Neural cell (in vitro differentiated cells): Measurements from ENCODE around the gene NPTN. TPM values are rescaled to one million over a fixed set of nuclear protein-coding genes. Genes with fewer than 3 reads are reported as not detected.

Experiments
- H2AFZ ChIP-seq: fragments of 200-600, 300-800 bp; sonication (generic), shearing (Covaris generic); 2 replicates; pipeline ENCODE4 v1.6.0; 2014; ENCODE audit warnings: low read depth, mild to moderate bottlenecking, antibody characterized with exemption, low read length, moderate library complexity
- H3F3A ChIP-seq: fragments of 200-600 bp; shearing (Covaris generic); 2 replicates; pipeline ENCODE4 v1.6.1; 2016; ENCODE audit warnings: mild to moderate bottlenecking, moderate library complexity, mixed read lengths, antibody characterized with exemption, low read length; ENCODE audit not compliant: insufficient read depth, poor library complexity, severe bottlenecking
- H3K27ac ChIP-seq: fragments of 200-600, 300-800 bp; sonication (generic), shearing (Covaris generic); 2 replicates; pipeline ENCODE4 v1.5.1; 2014; ENCODE audit warnings: mild to moderate bottlenecking, low read length, moderate library complexity
- H3K27me3 ChIP-seq: fragments of 300-800, 200-600 bp; sonication (generic), shearing (Covaris generic); 2 replicates; pipeline ENCODE4 v1.6.0; 2014; ENCODE audit warnings: mild to moderate bottlenecking, low read depth, low read length, moderate library complexity; ENCODE audit not compliant: insufficient read depth
- H3K36me3 ChIP-seq: fragments of 300-800, 200-600 bp; sonication (generic), shearing (Covaris generic); 2 replicates; pipeline ENCODE4 v1.5.1; 2014; ENCODE audit warnings: mild to moderate bottlenecking, antibody characterized with exemption, low read length, moderate library complexity; ENCODE audit not compliant: insufficient read depth
- H3K4me2 ChIP-seq: fragments of 300-800, 200-600 bp; sonication (generic), shearing (Covaris generic); 2 replicates; pipeline ENCODE4 v1.6.0; 2014; ENCODE audit warnings: mild to moderate bottlenecking, low read length
- H3K4me3 ChIP-seq: fragments of 300-800, 200-600 bp; sonication (generic), shearing (Covaris generic); 2 replicates; pipeline ENCODE4 v1.5.1; 2014; ENCODE audit warnings: mild to moderate bottlenecking, low read length, moderate library complexity
- H3K79me2 ChIP-seq: fragments of 200-600 bp; shearing (Covaris generic); replicated peaks from 2 replicates; pipeline ENCODE4 v1.6.0; 2014; ENCODE audit warnings: mild to moderate bottlenecking, low read length, moderate library complexity; ENCODE audit not compliant: insufficient read depth
- H3K9ac ChIP-seq: fragments of 300-800, 200-600 bp; sonication (generic), shearing (Covaris generic); 2 replicates; pipeline ENCODE4 v1.6.1; 2016; ENCODE audit warnings: mild to moderate bottlenecking, low read length, mixed read lengths
- H3K9me2 ChIP-seq: fragments of 200-600 bp; shearing (Covaris generic); 2 replicates; pipeline ENCODE4 v1.6.1; 2016; ENCODE audit warnings: mild to moderate bottlenecking, low read length, mixed read lengths; ENCODE audit not compliant: insufficient read depth
- H3K9me3 ChIP-seq: fragments of 200-600, 300-800 bp; sonication (generic), shearing (Covaris generic); 2 replicates; pipeline ENCODE4 v1.6.1; 2016; ENCODE audit warnings: mild to moderate bottlenecking, mixed run types, low read length, moderate library complexity, mixed read lengths
- H4K20me1 ChIP-seq: fragments of 200-600 bp; shearing (Covaris generic); 2 replicates; pipeline ENCODE4 v1.6.1; 2016; ENCODE audit warnings: mild to moderate bottlenecking, mixed run types; ENCODE audit not compliant: insufficient read depth
- EP300 ChIP-seq: fragments of 450-650 bp; conservative IDR thresholded peaks from 2 replicates; pipeline ENCODE4 v1.6.1; 2014; ENCODE audit warnings: antibody characterized with exemption, mild to moderate bottlenecking, moderate library complexity; ENCODE audit not compliant: poor library complexity, severe bottlenecking
- EZH2 ChIP-seq: fragments of 200-600, 300-800 bp; shearing (Covaris generic), sonication (generic); IDR thresholded peaks from 2 replicates; pipeline ENCODE4 v1.6.1; 2014; ENCODE audit warnings: antibody characterized with exemption, low read length, borderline replicate concordance, mild to moderate bottlenecking; ENCODE audit not compliant: insufficient read depth, poor library complexity, severe bottlenecking
- MXI1 ChIP-seq: fragments of 450-650 bp; conservative IDR thresholded peaks from 2 replicates; pipeline ENCODE4 v1.6.1; 2014; ENCODE audit warnings: antibody characterized with exemption, mild to moderate bottlenecking; ENCODE audit not compliant: poor library complexity, severe bottlenecking
- POLR2AphosphoS5 ChIP-seq: IDR thresholded peaks from 2 replicates; pipeline ENCODE4 v1.6.1; 2012
- RAD21 ChIP-seq: fragments of 450-650 bp; conservative IDR thresholded peaks from 2 replicates; pipeline ENCODE4 v1.6.1; 2014; ENCODE audit warnings: antibody characterized with exemption, mild to moderate bottlenecking, moderate library complexity
- SMC3 ChIP-seq: fragments of 450-650 bp; conservative IDR thresholded peaks from 2 replicates; pipeline ENCODE4 v1.6.1; 2014; ENCODE audit warnings: antibody characterized with exemption, mild to moderate bottlenecking, moderate library complexity; ENCODE audit not compliant: poor library complexity
- TAF1 ChIP-seq: IDR thresholded peaks from 2 replicates; pipeline ENCODE4 v1.6.1; 2012; ENCODE audit warnings: low read depth
- polyA plus RNA-seq: library from polyadenylated mRNA; depleted of rRNA; stranded (reverse); fragments of >200 nt; gene quantifications from 2 replicates; pipeline ENCODE4 v1.2.3, GENCODE V29; 2014
- TF ChIP-seq, protein P1 (sequence below): fragments of 450-650 bp; IDR thresholded peaks from 2 replicates; pipeline ENCODE4 v1.5.1; 2014; ENCODE audit warnings: antibody characterized with exemption, mild to moderate bottlenecking, moderate library complexity; ENCODE audit not compliant: poor library complexity, severe bottlenecking
- TF ChIP-seq, protein P2 (sequence below): IDR thresholded peaks from 2 replicates; pipeline ENCODE4 v1.6.1; 2012; ENCODE audit warnings: borderline replicate concordance

NPTN gene
- polyA plus RNA-seq, 1 donor from 2014 or later, result 237 TPM

DNA sequence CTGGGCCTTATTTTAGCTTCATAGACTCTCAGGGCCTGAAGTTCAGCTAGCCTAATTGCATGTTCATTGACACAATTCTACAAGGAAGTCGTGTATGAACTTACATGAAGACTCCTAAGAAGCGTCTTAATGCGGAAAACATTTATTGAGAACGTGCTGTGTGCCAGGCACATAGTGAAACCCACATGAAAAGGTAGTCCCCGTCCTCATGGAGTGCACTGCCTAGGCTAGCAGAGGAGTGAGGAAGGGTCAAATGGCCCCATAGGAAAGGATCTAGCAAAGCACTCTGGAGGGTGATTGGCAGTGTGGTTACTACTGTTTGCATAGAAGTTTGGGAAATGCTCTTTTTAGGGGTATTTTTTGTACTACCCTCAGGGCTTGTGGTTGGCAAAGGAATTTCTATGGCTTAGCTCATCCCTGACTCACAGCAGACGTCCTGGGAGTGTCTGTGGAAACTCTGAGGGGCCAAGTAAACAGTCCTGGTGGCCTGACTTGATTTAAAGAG lies 854 bp upstream of the NPTN start:
- Histone ChIP-seq H3K4me3 (peak overlapping the region; percentile 82), H3K27ac (peak overlapping the region; percentile 70), H2AFZ (peak overlapping the region; percentile 82), H4K20me1 (no peaks in the 10 kb centered on the region), H3K9me2 (no peaks in the 10 kb centered on the region), H3F3A (no peaks in the 10 kb centered on the region), H3K79me2 (peaks cover 36% of the 10 kb centered on the region), H3K27me3 (no peaks in the 10 kb centered on the region), H3K4me2 (peak overlapping the region; percentile 72), H3K9ac (peak overlapping the region; percentile 63), H3K36me3 (no peaks in the 10 kb centered on the region), H3K9me3 (no peaks in the 10 kb centered on the region)
- no peak for TF ChIP-seq EP300
- TF ChIP-seq, protein P1, sequence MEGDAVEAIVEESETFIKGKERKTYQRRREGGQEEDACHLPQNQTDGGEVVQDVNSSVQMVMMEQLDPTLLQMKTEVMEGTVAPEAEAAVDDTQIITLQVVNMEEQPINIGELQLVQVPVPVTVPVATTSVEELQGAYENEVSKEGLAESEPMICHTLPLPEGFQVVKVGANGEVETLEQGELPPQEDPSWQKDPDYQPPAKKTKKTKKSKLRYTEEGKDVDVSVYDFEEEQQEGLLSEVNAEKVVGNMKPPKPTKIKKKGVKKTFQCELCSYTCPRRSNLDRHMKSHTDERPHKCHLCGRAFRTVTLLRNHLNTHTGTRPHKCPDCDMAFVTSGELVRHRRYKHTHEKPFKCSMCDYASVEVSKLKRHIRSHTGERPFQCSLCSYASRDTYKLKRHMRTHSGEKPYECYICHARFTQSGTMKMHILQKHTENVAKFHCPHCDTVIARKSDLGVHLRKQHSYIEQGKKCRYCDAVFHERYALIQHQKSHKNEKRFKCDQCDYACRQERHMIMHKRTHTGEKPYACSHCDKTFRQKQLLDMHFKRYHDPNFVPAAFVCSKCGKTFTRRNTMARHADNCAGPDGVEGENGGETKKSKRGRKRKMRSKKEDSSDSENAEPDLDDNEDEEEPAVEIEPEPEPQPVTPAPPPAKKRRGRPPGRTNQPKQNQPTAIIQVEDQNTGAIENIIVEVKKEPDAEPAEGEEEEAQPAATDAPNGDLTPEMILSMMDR, result peak; percentile 0

DNA sequence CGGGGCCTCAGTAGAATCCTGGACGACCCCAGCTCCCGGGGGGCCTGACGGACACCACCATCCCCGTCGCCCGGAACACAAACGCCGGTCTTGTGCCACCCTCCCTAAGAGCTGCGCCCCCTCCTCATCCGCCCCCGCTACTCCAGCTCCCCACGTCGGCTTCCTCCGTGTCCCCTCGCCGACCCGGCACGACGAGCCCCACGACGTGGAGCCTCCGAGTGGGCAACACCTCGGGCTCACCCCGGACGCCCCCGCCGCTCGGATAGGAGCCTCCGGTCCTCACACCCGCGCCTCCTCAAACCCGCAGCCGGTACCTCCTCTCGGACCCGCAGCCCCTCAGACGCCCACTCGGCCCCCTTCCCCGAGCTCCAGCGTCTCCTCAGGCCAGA lies 525 bp downstream of the NPTN start:
- Histone ChIP-seq H3K79me2 (peaks cover 50% of the 10 kb centered on the region), H3K4me2 (peak overlapping the region; percentile 87), H3K9ac (peak overlapping the region; percentile 82), H3F3A (no peaks in the 10 kb centered on the region), H2AFZ (no peak overlapping the region), H3K4me3 (peak overlapping the region; percentile 82), H3K27me3 (no peaks in the 10 kb centered on the region), H3K36me3 (no peaks in the 10 kb centered on the region), H3K27ac (peak overlapping the region; percentile 78), H3K9me2 (no peaks in the 10 kb centered on the region), H4K20me1 (no peaks in the 10 kb centered on the region), H3K9me3 (no peaks in the 10 kb centered on the region)
- TF ChIP-seq, protein P2, sequence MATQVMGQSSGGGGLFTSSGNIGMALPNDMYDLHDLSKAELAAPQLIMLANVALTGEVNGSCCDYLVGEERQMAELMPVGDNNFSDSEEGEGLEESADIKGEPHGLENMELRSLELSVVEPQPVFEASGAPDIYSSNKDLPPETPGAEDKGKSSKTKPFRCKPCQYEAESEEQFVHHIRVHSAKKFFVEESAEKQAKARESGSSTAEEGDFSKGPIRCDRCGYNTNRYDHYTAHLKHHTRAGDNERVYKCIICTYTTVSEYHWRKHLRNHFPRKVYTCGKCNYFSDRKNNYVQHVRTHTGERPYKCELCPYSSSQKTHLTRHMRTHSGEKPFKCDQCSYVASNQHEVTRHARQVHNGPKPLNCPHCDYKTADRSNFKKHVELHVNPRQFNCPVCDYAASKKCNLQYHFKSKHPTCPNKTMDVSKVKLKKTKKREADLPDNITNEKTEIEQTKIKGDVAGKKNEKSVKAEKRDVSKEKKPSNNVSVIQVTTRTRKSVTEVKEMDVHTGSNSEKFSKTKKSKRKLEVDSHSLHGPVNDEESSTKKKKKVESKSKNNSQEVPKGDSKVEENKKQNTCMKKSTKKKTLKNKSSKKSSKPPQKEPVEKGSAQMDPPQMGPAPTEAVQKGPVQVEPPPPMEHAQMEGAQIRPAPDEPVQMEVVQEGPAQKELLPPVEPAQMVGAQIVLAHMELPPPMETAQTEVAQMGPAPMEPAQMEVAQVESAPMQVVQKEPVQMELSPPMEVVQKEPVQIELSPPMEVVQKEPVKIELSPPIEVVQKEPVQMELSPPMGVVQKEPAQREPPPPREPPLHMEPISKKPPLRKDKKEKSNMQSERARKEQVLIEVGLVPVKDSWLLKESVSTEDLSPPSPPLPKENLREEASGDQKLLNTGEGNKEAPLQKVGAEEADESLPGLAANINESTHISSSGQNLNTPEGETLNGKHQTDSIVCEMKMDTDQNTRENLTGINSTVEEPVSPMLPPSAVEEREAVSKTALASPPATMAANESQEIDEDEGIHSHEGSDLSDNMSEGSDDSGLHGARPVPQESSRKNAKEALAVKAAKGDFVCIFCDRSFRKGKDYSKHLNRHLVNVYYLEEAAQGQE, result no peak
- TF ChIP-seq EZH2, result no peak
- no peak for TF ChIP-seq POLR2AphosphoS5
- TF ChIP-seq, protein P1, result no peak
- TF ChIP-seq MXI1, result no peak
- TF ChIP-seq SMC3, result no peak
- no peak for TF ChIP-seq EP300
- no peak for TF ChIP-seq RAD21
- no peak for TF ChIP-seq TAF1
